ENCODE measurements around the gene CCSER1. TPM values are rescaled to one million over a fixed set of nuclear protein-coding genes. Genes with fewer than 3 reads are reported as not detected.

CCSER1 gene
- total and polyA plus RNA-seq, 2 experiments from 2014 or later, result 2.9 to 3.4 TPM

GRCh38 chr4:90171491-90171890 lies 44.3 kb downstream of the CCSER1 start:
- no peaks in the 10 kb centered on the region for H3K9me3 Mint-ChIP-seq
- no peaks in the 10 kb centered on the region; the same call in 2 of the 3 replicates for H3K4me1 Mint-ChIP-seq
- Histone ChIP-seq H3K79me2 (replicated peaks; ENCODE audit: insufficient read depth) (no peaks in the 10 kb centered on the region), H3K9me2 (ENCODE audit: insufficient read depth) (no peaks in the 10 kb centered on the region), H3K36me3 (ENCODE audit: insufficient read depth) (0 out of 2 replicates have a peak, but pooled peaks cover 3% of the 10 kb centered on the region), H3K4me3 (no peak overlapping the region), H3K4me2 (no peak overlapping the region), H3K4me1 (ENCODE audit: insufficient read depth) (no peaks in the 10 kb centered on the region), H2AFZ (no peak overlapping the region), H4K20me1 (replicated peaks; ENCODE audit: insufficient read depth) (no peaks in the 10 kb centered on the region), H3K27ac (ENCODE audit: low read depth) (no peak overlapping the region), H3K27me3 (ENCODE audit: insufficient read depth) (no peaks in the 10 kb centered on the region), H3F3A (replicated peaks; ENCODE audit: low read depth) (no peaks in the 10 kb centered on the region)
- no peak overlapping the region for H3K4me3 Mint-ChIP-seq
- H3K36me3 Mint-ChIP-seq (ENCODE audit: low read depth), result no peaks in the 10 kb centered on the region
- DNase-seq (ENCODE audit: low spot score), result no peak
- H3K27me3 Mint-ChIP-seq (ENCODE audit: insufficient read depth, low read depth, poor library complexity), result no peaks in the 10 kb centered on the region
- no peak for ATAC-seq
- TF ChIP-seq CREB1 (CRISPR knock-in tag; IDR thresholded peaks at IDR 0.05; ENCODE audit: low read depth) (no peak), ZNF114 (CRISPR knock-in tag; IDR thresholded peaks at IDR 0.05) (no peak), REST (IDR thresholded peaks at IDR 0.05; ENCODE audit: unreplicated experiment) (no peak), POLR2AphosphoS5 (IDR thresholded peaks at IDR 0.05; ENCODE audit: low read depth) (no peak), JUNB (IDR thresholded peaks at IDR 0.05; ENCODE audit: unreplicated experiment) (no peak), ETS1 (IDR thresholded peaks at IDR 0.05) (no peak), NANOG (IDR thresholded peaks at IDR 0.05; ENCODE audit: borderline replicate concordance) (no peak), ZNF462 (CRISPR knock-in tag; IDR thresholded peaks at IDR 0.05) (no peak), ZNF331 (CRISPR knock-in tag; IDR thresholded peaks at IDR 0.05; ENCODE audit: low read depth) (no peak), EZH2phosphoT487 (IDR thresholded peaks at IDR 0.05; ENCODE audit: unreplicated experiment) (no peak), EZH2 (IDR thresholded peaks at IDR 0.05; ENCODE audit: low read depth, unreplicated experiment) (no peak)
- H3K27ac Mint-ChIP-seq, result no peak overlapping the region
